ENCODE measurements around the gene LHFPL2. TPM values are rescaled to one million over a fixed set of nuclear protein-coding genes. Genes with fewer than 3 reads are reported as not detected.

The LHFPL2 gene
- total and polyA plus RNA-seq, 10 donors = 4.8 to 14.6 (median 9.3) TPM

GRCh38 chr5:78514427-78515330, 133.9 kb downstream of the LHFPL2 start:
- DNase-seq = no peak
- H3K27me3 ChIP-seq (replicated peaks in 1 of 7) = peaks cover 0 to 19% (median 0%) of the 10 kb centered on the region in 7 donors
- TF ChIP-seq, protein P1, sequence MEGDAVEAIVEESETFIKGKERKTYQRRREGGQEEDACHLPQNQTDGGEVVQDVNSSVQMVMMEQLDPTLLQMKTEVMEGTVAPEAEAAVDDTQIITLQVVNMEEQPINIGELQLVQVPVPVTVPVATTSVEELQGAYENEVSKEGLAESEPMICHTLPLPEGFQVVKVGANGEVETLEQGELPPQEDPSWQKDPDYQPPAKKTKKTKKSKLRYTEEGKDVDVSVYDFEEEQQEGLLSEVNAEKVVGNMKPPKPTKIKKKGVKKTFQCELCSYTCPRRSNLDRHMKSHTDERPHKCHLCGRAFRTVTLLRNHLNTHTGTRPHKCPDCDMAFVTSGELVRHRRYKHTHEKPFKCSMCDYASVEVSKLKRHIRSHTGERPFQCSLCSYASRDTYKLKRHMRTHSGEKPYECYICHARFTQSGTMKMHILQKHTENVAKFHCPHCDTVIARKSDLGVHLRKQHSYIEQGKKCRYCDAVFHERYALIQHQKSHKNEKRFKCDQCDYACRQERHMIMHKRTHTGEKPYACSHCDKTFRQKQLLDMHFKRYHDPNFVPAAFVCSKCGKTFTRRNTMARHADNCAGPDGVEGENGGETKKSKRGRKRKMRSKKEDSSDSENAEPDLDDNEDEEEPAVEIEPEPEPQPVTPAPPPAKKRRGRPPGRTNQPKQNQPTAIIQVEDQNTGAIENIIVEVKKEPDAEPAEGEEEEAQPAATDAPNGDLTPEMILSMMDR (IDR thresholded peaks at IDR 0.05 in 8 of 11, conservative IDR thresholded peaks at IDR 0.05 in 3 of 11) = no peak
- TF ChIP-seq POLR2A (IDR thresholded peaks at IDR 0.05) (no peak), POLR2AphosphoS5 (IDR thresholded peaks at IDR 0.05) (no peak)
- intact Hi-C loops (cut with DNase I; ENCODE audit: low total_unique reads) = no loop called here
- H3K4me3 ChIP-seq = no peak overlapping the region
- no peaks in the 10 kb centered on the region for H3K36me3 ChIP-seq
- WGBS, 5 donors = 84 to 95% (median 88%) methylated on average over 8 of the region's 8 CpGs
- H3K9me3 ChIP-seq = no peaks in the 10 kb centered on the region
- H3K4me1 ChIP-seq = peaks cover 3 to 33% (median 20%) of the 10 kb centered on the region in 6 donors
- H3K27ac ChIP-seq = no peak overlapping the region

- WGBS, 5 donors = 72 to 90% (median 83%) methylated on average over 6 of the region's 6 CpGs
- no peak for DNase-seq
- Histone ChIP-seq H3K36me3 (no peaks in the 10 kb centered on the region), H3K4me3 (no peak overlapping the region), H3K4me1 (peaks cover 9 to 40% (median 26%) of the 10 kb centered on the region in 6 donors), H3K27me3 (replicated peaks in 1 of 7) (peaks cover 0 to 17% (median 0%) of the 10 kb centered on the region in 7 donors), H3K27ac (no peak overlapping the region), H3K9me3 (no peaks in the 10 kb centered on the region)
- intact Hi-C loops (cut with DNase I; ENCODE audit: low total_unique reads) = no loop called here
- TF ChIP-seq, protein P1 (IDR thresholded peaks at IDR 0.05 in 8 of 11, conservative IDR thresholded peaks at IDR 0.05 in 3 of 11) = no peak
- TF ChIP-seq POLR2AphosphoS5 (IDR thresholded peaks at IDR 0.05) (no peak), POLR2A (IDR thresholded peaks at IDR 0.05) (no peak)
Observed at GRCh38 chr5:78513441-78513840, 135.1 kb downstream of the LHFPL2 start.

GRCh38 chr5:78512435-78512834, 136.1 kb downstream of the LHFPL2 start:
- Histone ChIP-seq H3K27me3 (replicated peaks in 1 of 7) (peaks cover 0 to 17% (median 0%) of the 10 kb centered on the region in 7 donors), H3K36me3 (no peaks in the 10 kb centered on the region), H3K4me3 (no peak overlapping the region), H3K9me3 (no peaks in the 10 kb centered on the region), H3K4me1 (peaks cover 9 to 46% (median 28%) of the 10 kb centered on the region in 6 donors), H3K27ac (no peak overlapping the region)
- TF ChIP-seq POLR2A (IDR thresholded peaks at IDR 0.05) (no peak), POLR2AphosphoS5 (IDR thresholded peaks at IDR 0.05) (no peak)
- TF ChIP-seq, protein P1 (IDR thresholded peaks at IDR 0.05 in 8 of 11, conservative IDR thresholded peaks at IDR 0.05 in 3 of 11) = no peak
- DNase-seq = no peak
- WGBS, 5 donors = 85 to 94% (median 91%) methylated on average over 3 of the region's 3 CpGs
- intact Hi-C loops (cut with DNase I; ENCODE audit: low total_unique reads) = no loop called here

All from spleen (tissue), 11 donors.